Measurements from ENCODE around the gene KDM4B.
"Not testable (repeated sequence)": the region's sequence is repeated elsewhere in the genome, so short reads cannot be mapped to it uniquely, and the experiment has no call there.

KDM4B gene

GRCh38 chr19:5177745-5178450, 209.0 kb downstream of the KDM4B start:
- DNase-seq (ENCODE audit: low spot score), result no peak

- no peak for DNase-seq (ENCODE audit: low spot score)
Observed at GRCh38 chr19:5178841-5179240, 209.9 kb downstream of the KDM4B start.

- no peak for DNase-seq (ENCODE audit: low spot score)
Observed at GRCh38 chr19:5179256-5179655, 210.3 kb downstream of the KDM4B start.

- DNase-seq (ENCODE audit: low spot score), result no peak
Observed at GRCh38 chr19:5181329-5181728, 212.4 kb downstream of the KDM4B start.

- DNase-seq (ENCODE audit: low spot score), result no peak
Observed at GRCh38 chr19:5182751-5183150, 213.8 kb downstream of the KDM4B start.

- DNase-seq (ENCODE audit: low spot score), result no peak
Observed at GRCh38 chr19:5183616-5184015, 214.7 kb downstream of the KDM4B start.

- no peak for DNase-seq (ENCODE audit: low spot score)
Observed at GRCh38 chr19:5184930-5185329, 216.0 kb downstream of the KDM4B start.

GRCh38 chr19:5186293-5187050, 217.6 kb downstream of the KDM4B start:
- DNase-seq (ENCODE audit: low spot score), result no peak

GRCh38 chr19:5188548-5189317, 219.8 kb downstream of the KDM4B start:
- no peak for DNase-seq (ENCODE audit: low spot score)

- DNase-seq (ENCODE audit: low spot score), result no peak
Observed at GRCh38 chr19:5189318-5189607, 220.3 kb downstream of the KDM4B start.

- no peak for DNase-seq (ENCODE audit: low spot score)
Observed at GRCh38 chr19:5191091-5191490, 222.2 kb downstream of the KDM4B start.

GRCh38 chr19:5192568-5192967, 223.7 kb downstream of the KDM4B start:
- no peak for DNase-seq (ENCODE audit: low spot score)

- DNase-seq (ENCODE audit: low spot score), result no peak
Observed at GRCh38 chr19:5193192-5193591, 224.3 kb downstream of the KDM4B start.

GRCh38 chr19:5194641-5195040, 225.7 kb downstream of the KDM4B start:
- no peak for DNase-seq (ENCODE audit: low spot score)

- not testable (repeated sequence) for DNase-seq (ENCODE audit: low spot score)
Observed at GRCh38 chr19:5195587-5195986, 226.7 kb downstream of the KDM4B start.

- no peak for DNase-seq (ENCODE audit: low spot score)
Observed at GRCh38 chr19:5196832-5197231, 227.9 kb downstream of the KDM4B start.

GRCh38 chr19:5200844-5201243, 231.9 kb downstream of the KDM4B start:
- DNase-seq (ENCODE audit: low spot score), result no peak

GRCh38 chr19:5202553-5202952, 233.6 kb downstream of the KDM4B start:
- no peak for DNase-seq (ENCODE audit: low spot score)
